SIG-M5 treated with dmso at 0.1 percent for 504 hours (cell line): ENCODE data around the gene CARS2.
"Not testable (repeated sequence)": the region's sequence is repeated elsewhere in the genome, so short reads cannot be mapped to it uniquely, and the experiment has no call there.

Source experiments
- DNase-seq: peaks from one replicate; lab custom pipeline; 2025; ENCODE audit not compliant: unreplicated experiment; lab: John Stamatoyannopoulos, UW

The CARS2 gene

DNA sequence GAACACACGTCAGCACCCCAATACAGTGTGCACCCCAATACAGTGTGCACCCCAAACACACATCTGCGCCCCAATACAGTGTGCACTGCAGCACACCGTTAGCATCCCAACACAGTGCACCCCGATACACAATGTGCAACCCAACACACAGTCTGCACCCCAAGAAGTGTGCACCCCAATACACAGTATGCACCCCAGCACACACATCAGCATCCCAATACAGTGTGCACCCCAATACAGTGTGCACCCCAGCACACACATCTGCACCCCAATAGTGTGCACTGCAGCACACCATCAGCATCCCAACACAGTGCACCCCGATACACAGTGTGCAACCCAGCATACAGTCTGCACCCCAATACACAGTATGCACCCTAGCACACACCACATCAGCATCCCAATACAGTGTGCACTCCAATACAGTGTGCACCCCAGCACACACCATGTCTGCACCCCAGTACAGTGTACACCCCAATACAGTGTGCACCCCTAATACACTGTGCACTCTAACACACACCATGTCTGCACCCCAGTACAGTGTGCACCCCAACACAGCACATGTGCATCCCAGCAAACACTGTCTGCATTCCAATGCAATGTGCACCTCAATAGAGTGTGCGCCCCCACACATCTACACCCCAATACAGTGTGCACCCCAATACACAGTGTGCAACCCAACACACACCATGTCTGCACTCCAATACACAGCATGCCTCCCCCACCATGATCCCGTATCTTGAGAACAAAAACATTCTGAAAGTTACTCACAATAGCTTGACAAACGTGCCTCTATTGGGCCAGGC is 855 bp upstream of the CARS2 start:
- no peak for DNase-seq

DNA sequence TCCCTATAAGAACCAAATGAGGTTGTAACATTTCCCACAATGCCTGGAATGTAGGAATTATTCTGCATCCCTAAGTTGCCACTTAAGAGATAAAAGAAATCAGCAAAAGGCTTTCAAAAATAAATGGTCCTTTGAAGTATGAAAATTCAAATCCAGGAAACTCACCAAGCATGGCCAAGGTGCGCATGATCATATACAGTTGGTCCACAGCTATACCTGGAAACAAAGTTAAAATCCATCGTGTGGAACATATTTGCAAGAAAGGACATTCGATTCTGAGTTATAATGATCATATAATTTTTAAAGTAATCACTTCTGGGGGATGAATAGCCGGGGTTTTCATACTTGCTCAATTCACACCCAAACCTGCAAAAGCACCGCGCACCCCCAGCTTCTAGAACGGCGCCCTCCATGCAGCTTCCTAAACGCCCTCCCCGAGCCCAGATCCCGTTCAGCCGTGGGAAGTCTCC is 525 bp downstream of the CARS2 start:
- no peak for DNase-seq

DNA sequence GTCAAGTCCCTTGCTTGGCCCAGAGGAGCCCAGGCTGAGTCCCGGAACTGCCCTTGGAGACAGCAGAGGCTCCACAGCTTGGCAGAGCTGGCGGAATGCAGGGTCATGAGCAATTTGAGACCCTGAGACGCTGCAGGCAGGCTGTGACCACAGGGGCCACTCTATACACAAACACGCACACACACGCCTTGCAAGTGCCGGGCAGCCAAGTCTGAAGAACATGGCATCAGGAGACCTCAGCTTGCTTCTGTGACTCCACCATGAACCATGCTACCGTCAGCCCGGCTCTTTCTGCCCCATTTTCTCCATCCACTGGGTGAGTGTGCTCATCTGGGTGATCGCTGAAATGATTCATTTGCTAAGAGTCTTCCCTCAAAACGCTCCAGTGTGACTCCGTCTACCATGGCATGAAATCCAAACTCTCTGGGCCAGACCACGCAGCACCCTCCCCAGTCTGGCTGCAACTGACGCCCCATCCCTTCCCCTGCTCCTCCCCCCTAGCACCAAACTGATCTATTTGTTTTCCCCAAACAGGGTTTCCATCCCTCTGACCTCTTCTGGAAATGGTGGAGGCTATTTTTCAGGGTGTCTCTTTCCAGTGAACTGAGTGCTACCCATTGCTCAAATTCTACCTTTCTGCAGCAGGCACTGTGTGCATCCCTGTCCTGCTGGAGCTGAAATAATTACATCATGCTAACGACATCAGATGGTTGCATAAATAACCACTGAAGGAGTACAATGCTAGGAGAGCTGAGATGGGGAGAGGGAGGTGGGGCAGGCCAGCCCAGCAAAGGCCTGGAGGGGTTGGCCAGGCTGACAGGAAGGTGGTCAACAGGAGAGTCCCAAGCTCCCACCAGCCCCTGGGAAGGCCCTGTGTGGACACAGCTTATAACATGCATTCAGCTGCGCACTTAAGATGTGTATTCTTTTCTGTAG is 3.1 kb downstream of the CARS2 start:
- DNase-seq, result peak; percentile 50

DNA sequence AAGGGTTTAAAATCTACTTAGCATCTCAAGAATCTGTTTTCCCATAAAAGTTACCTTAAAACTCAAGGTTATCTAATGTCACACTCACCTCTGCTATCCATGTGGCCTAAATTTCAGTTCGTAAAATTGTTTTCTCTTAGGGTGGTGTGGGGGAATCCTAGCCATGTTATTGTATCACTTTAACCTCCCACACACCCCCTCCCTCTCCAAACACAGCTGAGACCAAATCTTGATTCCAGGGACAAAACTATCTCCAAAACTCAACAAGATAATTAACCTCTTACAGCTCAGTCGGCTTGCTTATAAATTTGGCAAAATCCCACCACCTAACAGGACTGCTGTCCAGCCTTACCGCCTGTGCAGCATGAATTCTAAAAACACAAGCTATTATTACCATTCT is 3.8 kb downstream of the CARS2 start:
- no peak for DNase-seq

DNA sequence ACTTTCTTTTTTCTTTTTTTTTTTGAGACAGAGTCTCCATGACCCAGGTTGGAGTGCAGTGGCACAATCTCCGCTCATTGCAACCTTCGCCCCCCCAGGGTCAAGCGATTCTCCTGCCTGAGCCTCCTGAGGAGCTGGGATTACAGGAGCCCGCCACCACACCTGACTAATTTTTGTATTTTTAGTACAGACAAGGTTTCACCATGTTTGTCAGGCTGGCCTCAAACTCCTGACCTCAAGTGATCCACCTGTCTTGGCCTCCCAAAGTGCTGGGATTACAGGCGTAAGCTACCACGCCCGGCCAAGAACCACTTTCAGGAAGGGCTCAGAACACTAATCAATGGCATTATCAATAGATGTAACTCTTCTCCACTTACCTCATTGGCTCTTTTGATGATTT is 4.9 kb downstream of the CARS2 start:
- DNase-seq, result not testable (repeated sequence)

- no peak for DNase-seq
These were observed 5.3 kb downstream of the CARS2 start for GRCh38 chr13:110700641-110701040.

DNA sequence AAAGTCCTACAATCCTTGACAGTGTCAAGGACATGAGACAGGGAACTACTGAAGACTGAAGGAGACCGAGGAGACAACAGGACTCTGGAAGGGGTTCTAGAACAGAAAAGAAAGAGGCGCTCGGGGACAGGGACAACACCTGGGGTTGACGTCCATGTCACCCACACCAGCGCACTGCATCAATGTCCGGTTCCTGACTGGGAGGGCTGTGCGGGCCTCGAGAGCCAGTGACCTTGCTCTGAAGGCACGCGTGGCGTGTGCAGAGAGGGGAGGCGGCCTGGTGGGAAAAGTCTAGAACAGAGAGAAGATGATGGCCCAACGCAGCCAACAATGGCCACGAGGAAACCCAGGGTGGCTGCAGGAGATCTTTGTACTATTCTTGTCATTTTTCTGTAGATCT is 5.7 kb downstream of the CARS2 start:
- no peak for DNase-seq

GRCh38 chr13:110699148-110700145 is 6.5 kb downstream of the CARS2 start:
- no peak for DNase-seq

- no peak for DNase-seq
These were observed 7.2 kb downstream of the CARS2 start for GRCh38 chr13:110698689-110699088.

DNA sequence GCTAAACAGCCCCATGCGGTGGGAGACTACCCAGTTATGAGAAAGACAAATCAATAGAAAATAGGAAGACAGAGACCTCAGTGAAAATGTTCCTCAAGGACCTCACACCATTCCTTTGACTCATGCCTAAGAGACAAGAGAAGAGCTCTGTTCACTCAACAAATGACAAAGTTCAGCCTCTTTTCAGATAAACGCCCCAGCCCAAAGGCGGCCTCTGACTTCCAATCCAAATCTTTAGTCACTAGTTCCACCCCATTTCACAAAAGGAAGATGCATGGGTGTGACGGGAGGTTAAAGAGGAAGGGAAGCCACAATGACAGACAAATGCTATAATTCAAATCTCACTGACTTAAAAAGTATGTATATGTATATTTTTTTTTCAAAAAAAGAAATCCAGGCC is 8.1 kb downstream of the CARS2 start:
- DNase-seq, result no peak

- DNase-seq, result no peak
These were observed 9.1 kb downstream of the CARS2 start for GRCh38 chr13:110696776-110697175.

- DNase-seq, result not testable (repeated sequence)
These were observed 10.1 kb downstream of the CARS2 start for GRCh38 chr13:110695774-110696173.

DNA sequence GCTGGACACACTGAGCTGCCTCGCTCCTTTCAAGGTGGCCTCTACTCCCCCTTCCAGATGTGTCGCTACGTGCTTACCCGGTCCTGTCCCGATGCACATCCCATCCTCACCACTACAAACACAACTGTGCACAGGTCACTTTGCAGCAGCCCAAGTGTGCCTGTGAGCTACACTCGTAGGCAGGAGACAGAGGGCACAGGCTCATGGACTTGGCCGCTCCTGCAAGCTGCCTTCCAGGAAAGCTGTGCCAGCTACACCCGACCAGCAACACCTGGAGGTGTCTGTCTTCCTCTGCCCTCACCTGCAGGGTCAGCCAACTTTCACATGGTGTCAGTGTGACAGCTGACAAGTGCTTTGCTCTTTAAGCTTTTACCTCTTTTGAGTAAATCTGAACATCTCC is 15.4 kb downstream of the CARS2 start:
- DNase-seq, result no peak

DNA sequence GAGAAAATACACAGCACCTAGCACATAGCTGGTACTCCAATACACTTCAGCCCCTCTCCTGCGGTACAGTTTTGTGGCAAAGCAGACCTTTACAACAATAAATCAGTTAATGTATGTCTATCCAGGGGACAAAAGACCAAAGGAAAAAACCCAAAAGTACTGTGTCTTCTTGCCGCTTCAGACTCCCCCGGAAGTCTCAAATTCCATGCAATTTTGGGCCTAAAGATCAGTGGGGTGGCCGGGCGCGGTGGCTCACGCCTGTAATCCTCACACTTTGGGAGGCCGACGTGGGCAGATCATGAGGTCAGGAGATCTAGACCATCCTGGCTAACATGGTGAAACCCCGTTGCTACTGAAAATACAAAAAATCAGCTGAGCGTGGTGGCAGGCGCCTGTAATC is 16.2 kb downstream of the CARS2 start:
- DNase-seq, result no peak

GRCh38 chr13:110689041-110689440 is 16.9 kb downstream of the CARS2 start:
- DNase-seq, result no peak

DNA sequence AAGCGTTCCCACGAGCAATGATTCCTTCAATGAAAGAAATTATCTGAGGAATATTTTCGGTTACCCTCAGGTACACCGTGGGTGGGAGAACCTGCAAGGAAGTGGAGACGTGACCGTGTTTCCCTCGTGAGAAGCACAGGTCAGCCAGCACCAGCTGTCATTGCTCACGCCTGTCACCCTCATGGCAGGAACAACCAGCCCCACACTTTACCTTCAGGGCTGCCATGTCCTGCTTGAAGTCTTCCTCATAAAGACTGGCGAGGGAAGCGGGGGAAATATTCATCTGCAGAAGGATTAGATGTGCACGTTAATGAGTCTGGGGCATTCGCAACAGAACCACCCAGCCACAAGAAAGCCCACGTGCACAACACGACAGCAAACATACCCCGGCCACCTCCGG is 18.2 kb downstream of the CARS2 start:
- no peak for DNase-seq

- no peak for DNase-seq
These were observed 20.5 kb downstream of the CARS2 start for GRCh38 chr13:110685305-110686020.

DNA sequence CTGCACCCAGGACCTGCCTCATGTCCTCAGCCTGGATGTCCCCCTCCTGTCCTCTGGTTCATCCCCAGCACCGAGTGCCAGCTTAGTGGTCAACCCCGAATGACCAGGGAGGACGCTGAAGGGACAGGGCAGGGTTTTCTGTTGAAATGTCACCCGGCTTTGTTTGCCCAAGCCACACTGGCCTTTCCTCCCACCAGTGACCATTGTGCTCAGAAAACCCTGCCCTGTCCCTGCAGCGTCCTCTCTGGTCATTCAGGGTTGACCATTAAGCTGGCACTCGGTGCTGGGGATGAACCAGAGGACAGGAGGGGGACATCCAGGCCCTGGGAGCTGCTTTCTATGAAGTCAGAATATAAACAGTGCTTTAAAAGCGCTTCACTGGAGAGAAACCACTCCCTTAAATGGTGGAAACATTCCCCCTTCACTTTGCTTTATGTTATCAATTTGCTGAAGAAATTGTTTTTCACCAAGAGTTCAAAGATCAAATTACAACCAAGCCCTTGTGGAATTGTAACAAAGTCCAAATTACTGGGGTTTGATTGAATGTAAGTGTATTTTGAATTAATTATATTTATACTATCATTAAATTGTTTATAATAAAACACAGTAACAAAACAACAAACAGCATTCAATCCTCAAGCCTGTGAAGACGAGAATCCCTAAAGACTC is 21.4 kb downstream of the CARS2 start:
- no peak for DNase-seq

DNA sequence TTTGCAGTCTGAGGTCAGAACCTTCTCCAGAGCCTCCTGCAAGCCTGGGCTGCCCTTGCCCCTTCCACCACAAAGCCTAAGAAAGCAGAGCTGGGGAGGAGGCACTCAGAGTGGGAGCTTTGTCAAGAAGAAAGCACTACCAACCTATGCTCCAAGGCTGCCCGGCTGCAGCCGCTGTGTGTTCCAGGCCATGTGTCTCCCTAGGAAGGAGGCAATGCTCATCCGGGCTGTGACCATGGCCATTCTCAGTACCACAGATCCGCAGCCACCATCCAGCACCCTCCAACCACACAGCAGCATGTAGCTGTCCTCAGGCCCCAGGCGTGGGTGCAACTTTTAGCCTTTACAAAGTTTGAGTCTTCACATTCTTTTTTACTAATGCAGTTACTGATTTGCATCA is 22.0 kb downstream of the CARS2 start:
- no peak for DNase-seq
